GM11168 (cell line): ENCODE data around the gene TEX22.

Experiments used
- in situ Hi-C: fragments of 300-500 bp; cut with MboI; formaldehyde crosslinking; loops from one replicate; pipeline ENCODE4 v1.12.0; 2022; ENCODE audit warnings: low sequenced_read_pairs; ENCODE audit not compliant: unreplicated experiment

TEX22 gene

DNA sequence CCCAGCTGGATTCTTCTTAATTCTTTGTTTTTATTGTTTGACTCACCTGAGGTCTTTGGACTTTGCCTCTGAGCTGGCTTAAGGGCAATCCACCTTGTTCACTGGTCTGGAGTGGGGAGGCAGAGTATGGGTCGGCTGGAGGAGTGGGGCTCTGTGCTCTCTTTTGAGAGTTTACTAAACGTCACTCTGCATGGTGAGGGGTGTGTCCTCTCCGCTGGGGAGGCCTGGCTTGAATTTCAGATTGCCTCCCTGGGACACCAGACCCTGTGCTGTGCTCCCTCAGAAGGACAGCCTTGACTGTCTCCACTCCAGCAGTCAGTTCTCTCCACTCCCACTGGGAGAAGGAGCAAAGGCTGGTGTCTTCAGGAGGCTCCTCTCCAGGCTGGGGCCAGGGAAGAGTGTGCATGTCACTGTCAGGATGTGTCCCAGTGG lies 19.4 kb downstream of the TEX22 start:
- in situ Hi-C loops: no loop called here

DNA sequence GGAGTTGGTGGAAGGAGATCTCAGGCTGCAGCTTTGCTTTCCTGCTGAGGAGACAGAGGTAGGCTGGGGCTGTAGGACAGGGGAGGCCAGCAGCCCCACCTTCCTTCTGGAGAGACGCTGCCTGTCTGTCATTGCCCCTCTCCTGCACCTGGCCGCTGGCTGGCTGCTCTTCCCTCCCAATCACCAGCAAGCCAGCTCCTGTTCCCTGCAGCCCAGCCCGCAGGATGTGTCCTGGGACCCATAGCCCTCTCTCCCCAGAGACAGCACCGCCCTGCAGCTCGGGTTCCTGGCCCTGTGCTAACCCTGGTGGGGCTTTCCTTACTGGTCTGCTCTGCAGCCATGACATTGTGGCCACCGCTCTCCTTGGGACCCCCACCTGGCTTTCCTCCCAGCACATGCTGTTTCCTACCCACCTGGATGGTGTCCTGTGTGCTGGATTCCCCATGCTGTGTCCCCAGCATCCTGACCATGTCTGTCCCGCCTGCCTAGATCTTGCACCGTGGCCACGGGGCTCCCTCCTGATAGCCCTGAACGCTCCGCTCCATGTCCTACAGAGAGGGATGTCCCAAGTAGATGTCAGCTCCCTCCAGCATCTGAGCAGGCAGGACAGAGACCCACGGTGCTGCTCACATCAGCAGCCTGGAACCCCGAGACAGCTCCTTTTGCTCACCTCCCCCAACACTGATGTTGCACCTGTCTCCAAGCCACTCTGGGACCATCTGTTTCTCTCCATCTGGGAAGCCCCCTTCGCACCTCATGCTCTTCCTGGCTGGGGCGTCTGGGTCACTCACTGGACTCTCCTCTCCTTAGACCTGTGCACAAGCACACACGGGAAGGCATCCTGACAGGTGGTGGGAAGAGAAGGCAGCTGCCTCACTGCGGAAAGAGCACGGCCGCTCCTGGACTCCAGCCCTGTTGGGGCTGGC lies 20.2 kb downstream of the TEX22 start:
- in situ Hi-C loops: no loop called here

DNA sequence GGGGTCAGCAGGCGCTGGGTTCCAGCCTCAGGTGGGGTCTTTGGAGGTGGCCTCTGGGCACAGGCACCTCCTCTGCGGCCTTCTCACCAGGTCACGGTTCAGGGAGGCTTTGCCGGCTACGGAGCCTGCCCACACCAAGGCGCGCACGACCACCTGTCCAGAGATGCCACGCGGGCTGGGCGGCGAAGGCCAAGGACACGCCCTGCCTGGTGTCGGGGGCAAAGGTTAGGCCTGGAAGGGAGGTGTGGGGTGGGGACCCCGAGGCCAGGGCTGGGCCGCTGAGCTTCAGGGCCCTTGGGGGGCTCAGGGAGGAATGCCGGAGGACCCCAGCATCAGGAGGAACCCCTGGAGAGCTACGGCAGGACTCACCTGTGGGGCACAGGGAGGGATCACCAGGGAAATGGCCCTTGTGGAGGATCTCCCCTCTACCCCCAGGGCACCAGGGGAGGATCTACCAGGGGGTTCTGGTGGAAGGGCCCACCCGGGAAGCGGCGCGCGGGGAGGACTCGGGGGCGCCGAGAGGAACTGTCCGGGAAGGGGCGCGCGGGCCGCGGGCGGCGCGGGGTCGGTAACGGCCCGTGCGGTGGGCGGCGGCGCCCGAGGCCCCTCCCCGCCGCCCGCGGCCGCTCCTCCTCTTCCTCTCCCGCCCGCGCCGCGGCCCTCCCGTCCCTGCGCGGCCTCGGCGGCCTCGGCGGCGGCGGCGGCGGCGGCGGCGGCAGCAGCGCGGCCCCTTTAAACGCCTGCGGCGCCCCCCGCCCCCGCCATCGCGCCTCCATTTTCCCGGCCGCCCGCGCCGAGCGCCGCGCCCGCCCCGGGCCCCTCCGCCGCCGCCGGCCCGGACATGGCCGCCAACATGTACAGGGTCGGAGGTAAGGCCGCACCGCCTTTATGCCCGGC lies 21.1 kb downstream of the TEX22 start, which contains the start of gene MTA1:
MTA1 (plus strand) TSS at position 633 of the 897 bp plus-strand sequence; CDS start at position 842, 209 bp downstream.
- in situ Hi-C loops: no loop called here

DNA sequence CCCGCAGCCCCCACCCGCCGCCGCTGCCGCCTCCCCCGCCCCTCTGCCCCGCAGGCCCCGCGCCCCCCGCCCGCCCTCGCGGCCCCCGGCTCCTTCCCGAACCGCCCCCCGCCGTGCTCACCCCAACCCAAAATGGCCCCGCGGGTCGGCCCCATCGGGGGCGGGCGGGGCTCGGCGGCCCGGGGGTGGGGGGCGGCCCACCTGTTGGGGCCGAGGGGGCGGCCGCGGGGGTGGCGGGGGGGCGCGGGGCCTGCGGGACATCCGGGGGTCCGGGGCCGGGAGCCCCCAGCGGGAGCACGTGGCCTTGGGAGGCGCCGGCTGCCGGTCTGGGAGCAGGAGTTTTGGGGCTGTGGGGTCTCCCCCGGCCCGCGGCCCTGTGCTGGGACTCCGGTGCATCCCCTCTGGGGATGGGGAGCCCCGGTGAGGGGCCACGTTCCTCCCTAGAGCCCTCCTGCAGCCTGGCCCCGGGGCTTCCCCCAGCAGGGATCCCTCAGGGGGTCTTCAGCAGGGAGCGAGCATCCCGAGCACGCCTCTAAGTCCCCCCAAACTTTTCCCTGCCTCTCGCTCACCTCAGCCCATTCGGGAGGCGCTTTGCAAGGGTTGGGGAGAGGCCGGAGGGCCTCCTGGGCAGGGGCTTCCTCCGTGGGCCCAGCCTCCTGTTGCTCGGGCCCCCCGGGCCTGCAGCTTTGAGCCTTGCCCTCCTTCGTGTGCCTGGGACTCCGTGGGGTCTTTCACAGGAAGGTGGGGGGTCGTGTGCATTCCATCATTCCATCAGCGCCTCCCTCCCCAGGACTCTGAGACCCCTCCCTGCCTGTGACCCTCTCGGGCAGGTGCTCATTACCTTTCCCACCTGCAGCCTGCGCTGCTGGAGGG lies 22.0 kb downstream of the TEX22 start:
- in situ Hi-C loops: no loop called here

DNA sequence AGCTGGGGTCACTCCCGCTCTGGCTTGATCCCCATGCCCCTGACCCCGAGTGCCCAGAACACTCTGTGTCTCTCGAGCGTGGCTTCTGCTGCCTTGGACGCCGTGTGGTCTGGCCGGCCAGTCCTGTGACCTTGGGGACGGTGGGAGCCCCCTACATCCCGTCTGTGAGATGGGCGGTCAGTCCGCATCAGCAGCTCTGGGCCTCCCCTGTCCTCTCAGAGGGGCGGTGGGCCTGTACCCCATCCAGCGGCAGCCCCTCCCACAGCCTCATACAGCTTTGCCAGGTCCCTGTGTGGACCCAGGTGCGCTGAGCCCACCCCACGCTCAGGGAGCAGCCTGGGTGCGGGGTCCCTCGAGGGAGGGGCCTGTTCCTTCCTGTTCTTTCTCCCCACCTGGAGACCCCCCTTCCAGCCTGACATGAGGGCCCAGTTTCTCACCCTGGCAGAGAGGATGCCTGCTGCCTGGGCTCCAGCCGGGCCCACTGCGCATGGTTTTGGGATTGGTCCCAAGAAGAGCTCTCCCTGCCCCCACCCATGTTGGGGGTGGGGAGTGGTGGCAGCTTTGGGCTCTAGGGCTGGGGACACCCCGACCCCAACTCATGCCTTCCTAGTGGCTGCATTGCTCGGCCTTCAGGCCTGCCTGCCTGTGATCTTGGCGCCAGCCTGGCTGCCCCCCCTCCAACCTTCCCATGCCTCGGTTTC lies 22.8 kb downstream of the TEX22 start:
- in situ Hi-C loops: no loop called here

DNA sequence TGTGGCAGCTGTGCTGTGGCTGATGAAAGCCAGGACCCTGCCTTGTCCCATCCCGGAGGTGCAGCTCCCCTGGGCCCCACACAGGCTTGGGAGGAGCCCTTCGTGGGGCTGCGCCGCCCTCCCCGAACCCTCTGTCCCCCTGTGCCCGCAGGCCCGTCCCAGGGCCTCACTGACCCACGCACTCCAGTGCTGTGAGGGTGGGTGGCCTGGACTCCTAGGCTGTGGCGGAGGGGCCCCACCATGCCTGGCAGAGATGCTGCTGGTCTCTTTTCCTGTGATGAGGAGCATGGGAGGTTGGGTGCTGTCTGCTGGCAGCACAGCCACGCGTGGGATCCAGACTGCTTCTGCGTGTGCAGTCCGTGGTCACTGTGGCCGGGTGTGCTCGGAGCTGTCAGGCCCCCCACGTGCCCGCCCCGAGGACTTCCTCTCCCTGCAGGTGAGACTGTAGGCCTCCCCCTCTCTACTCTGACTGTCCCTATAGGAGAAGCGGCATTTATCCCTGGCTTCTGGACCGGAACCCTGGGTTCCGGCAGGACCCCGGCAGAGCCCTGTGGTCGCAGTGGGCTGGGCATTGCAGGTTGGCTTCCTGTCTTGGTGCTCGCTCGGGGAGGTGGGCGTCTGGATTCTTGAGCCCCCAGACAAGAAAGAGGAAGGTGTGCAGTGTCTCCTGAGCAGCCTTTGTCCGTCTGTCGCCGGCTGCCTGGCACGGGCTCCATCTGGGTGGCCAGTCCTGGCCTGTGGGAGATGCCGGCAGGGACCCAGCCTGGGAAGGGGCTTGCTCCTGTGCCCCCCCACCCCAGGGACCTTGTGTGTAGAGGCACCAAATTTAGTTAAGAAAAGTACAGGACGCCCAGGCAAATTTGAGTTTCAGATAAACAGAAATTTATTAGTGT lies 23.6 kb downstream of the TEX22 start:
- in situ Hi-C loops: no loop called here

DNA sequence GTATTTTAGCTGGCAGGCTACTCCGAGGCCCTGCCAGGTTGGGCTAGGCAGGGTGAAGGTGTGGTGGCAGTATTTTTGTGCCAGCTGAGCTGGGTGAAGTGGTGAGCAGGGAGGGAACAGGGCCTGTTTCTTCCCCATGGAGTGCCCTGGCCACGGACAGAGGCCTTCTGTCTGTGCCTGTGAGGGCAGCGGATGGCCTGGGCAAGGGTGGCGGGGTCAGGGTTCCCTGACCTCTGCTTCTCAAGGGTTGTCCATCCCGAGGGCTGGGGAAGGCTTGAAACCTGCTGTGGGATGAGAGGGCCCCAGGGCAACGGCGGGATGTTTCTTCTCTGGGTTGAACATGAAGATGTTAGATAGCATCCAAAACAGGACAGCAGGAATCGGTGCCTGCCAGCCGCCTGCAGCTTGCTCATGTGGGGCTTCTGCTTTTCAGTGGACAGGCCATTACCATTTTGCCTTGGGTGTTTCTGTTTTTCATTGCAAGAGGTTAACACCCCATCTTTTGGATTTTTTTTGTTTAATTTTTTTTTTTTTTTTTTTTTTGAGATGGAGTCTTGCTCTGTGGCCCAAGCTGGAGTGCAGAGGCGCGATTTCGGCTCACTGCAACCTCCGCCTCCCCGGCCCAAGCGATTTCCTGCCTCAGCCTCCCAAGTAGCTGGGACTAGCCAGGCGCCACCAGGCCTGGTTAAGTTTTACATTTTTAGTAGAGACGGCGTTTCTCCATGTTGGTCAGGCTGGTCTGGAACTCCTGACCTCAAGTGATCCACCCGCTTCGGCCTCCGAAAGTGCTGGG lies 24.6 kb downstream of the TEX22 start:
- in situ Hi-C loops: no loop called here

DNA sequence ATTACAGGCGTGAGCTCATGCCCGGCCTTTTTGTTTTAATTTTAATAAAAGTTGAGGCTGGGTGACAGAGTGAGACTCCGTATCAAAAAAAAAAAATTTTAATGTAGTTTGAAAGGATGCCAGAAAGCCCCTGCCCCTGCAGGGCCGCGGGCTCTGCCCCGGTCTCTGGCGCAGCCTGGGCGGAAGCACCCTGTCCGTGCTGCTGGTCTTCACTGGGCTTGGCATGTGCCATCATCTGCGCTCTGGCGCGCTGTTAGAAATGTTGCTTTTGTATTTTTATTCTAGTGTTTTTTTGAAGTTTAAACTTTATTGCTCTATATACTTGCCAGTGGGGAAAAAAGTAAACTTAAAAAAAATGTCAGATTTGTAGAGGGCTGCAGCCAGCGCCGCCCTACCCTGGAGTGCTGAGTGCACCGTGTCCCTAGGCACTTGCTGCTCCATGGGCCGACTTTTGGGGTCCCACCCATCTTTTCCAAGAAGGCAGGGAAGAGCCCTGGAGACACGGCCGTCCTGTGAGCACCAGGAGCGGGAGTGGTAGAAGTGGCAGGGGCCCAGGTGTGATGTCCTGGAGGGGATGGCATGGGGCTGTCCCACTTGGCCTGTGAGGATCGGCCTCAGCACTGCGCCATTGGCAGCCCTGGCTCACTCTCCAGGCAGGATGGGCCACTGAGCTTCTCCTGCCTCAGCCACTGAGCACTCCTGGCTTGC lies 25.3 kb downstream of the TEX22 start:
- in situ Hi-C loops: no loop called here

DNA sequence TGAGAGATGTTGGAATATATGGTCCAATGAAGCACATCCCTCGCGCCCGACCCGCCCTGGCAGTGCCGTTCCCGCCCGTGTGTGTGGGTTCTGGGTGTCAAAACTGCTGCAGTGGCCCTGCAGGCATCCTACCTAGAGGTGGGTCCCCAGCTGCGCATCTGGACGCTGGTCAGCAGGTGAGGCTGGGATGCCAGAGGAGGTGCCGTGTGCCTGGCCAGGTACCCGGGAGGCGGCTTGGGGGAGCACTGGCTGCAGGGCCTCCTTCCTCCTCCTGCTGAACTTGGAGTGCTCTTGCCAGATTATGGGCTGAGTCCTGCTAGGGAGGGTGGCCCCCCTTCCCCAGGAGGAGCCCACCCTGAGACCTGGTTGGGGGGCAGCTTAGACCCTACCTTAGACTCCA lies 26.5 kb downstream of the TEX22 start:
- in situ Hi-C loops: no loop called here

DNA sequence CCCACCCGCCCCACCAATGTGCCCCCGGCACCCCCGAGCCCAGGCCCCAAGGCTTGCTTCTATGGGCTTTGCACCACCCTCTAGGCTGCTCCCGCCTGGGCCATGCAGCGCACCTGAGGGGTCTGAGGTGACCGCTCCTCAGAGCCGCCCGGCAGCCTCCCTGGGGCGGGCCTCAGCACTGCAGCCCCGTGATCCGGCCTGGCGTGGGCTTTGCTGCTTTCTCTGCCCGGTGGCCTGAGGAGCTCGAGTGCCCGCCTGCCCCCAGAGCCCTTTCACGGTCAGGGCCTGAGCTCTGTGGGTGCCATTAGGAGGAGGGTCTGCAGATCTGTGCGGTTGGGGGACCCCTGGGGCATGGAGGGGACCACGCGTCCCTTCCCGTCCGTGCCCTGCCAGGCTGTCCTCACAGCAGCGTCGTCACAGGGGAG lies 27.5 kb downstream of the TEX22 start:
- in situ Hi-C loops: no loop called here

DNA sequence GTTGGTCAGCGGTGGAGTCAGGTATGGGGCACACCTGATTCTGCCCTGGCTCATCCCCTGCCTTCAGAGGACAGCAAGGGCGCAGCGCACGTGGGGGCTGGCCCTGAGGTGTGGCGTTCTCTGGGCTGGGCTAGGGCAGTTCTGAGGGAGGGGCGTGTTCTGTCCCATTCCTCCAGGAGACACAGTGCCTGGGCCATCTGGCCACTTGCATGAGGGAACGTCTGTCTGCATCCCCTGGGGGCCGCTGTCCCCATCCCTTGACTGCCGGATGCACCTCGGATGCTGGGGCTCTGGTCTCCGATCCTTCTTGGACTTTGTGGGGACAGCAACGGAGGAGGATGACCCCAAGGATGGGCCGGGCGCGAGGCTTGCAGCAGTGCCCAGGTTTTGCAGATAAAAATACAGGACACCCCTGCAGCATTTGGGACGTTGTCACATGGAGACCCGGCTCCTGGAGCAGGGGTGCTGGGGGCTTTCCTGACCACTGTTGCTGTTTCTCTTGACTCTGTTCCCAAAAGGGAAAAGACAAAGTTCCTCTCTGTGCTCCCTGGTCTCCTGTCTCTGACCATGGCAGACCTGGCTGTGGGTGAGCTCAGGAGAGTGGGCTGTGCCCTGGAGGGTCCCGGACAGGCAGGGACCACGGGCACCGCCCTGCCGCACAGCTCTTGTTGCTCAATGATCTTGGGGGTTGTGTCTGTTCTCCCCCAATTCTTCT lies 28.2 kb downstream of the TEX22 start:
- in situ Hi-C loops: no loop called here

DNA sequence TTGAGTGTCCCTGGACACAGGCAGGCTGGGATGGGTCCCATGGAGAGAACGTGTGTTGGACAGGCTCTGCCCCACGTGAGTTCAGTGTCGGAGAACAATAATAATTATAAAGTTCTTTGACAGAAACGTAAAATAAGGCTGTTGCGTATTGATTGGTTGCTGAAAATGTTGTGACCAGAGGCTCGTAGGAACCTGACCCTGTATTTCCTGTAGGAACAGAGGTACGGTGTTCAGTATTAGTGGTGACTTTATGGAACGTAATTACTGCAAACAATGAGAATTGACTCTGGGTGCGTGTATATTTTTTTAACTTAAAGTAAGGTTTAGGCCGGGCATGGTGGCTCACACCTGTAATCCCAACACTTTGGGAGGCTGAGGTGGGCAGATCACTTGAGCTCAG lies 29.1 kb downstream of the TEX22 start:
- in situ Hi-C loops: no loop called here

DNA sequence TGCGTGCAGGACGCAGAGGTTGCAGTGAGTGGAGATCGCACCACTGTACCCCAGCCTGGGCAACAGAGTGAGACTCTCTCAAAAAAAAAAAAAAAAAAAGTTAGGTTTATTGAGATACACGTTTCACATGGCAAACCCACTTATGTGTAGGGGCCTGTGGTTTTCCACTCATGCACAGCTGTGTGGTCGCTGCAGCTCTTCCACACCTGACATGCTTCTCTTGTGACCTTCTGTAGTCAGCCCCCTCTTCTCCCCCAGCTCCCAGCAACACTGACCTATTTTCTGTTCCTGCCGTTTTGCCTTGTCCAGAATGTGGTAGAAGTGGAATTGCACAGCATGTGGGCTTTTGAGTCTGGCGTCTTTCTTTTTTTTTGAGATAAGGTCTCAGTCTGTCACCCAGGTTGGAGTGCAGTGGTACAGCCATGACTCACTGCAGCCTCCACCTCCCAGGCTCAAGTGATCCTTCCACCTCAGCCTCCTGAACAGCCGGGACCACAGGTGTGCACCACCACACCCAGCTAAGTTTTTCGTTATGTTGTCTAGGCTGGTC lies 29.7 kb downstream of the TEX22 start:
- in situ Hi-C loops: no loop called here

DNA sequence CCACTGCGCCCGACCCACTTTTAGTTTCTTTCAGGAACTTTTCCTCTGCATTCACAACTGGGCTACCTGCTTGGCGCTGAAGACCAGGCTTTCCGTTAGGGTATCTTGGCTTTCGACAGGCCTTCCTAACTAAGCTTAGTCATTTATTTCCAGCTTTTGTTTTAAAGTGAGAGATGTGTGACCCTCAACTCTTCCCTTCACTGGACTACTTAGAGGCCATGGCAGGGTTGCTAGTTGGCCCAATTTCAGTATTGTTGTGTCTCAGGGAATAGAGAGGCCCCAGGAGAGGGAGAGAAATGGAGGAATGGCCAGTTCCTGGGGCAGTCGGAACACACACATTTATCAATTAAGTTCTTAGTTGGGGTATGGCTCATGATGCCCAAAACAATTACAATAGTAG lies 31.7 kb downstream of the TEX22 start:
- in situ Hi-C loops: no loop called here

DNA sequence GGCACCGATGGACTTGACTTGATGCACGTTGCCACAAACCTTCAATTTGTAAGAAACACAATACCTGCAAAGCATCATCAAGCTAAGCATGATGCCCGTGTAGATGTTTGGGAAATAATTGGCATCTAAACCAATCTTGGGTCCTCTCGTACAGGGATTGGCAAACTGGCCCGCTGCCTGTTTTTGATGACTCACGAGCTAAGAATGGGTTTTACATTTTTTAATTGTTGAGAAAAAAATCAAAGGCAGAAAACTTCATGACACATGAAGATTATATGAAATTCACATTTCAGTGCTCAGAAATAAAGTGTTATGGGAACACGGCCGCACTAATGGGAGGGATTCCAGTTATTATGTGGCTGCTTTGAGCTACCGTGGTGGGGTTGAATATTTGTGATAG lies 32.2 kb downstream of the TEX22 start:
- in situ Hi-C loops: no loop called here

DNA sequence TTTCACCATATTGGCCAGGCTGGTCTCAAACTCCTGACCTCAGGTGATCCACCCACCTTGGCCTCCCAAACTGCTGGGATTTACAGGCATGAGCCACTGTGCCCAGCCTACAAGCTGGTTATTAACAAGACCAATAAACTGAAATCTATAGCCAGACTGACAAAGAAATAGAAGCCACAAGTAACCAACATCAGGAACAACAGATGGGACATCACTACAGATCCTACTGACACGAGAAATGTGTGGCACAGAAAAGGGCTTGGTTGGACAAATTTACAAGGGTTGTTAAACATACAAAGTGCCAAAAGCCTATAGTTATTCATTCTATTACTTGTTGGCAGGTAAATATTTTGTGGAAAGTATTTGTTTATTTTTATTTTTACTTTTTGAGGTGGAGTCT lies 32.9 kb downstream of the TEX22 start:
- in situ Hi-C loops: no loop called here
